Panc1 (cell line): Measurements from ENCODE around the gene MARVELD3.
"Not testable (repeated sequence)": the region's sequence is repeated elsewhere in the genome, so short reads cannot be mapped to it uniquely, and the experiment has no call there.

Experiments used
- POLR2AphosphoS5 ChIP-seq: IDR thresholded peaks from 2 replicates; pipeline ENCODE4 v1.6.1; 2012; ENCODE audit warnings: mild to moderate bottlenecking, low read depth, low read length, moderate library complexity
- REST ChIP-seq, 2 experiments: IDR thresholded peaks; 2 replicates each; pipeline ENCODE4 v1.6.1; 2011 to 2012; ENCODE audit warnings: low read depth in 2 of 2, control low read depth in 1 of 2, low read length in 1 of 2, mild to moderate bottlenecking in 1 of 2, moderate library complexity in 1 of 2; ENCODE audit not compliant: insufficient read depth in 1 of 2
- TCF7L2 ChIP-seq: IDR thresholded peaks from 2 replicates; pipeline ENCODE4 v1.6.1; 2011; ENCODE audit warnings: mild to moderate bottlenecking, low read depth, low read length, inconsistent platforms
- TF ChIP-seq, protein P1 (sequence below): fragments of 450-650 bp; IDR thresholded peaks from 2 replicates; pipeline ENCODE4 v1.5.1; 2017; ENCODE audit warnings: mild to moderate bottlenecking

DNA sequence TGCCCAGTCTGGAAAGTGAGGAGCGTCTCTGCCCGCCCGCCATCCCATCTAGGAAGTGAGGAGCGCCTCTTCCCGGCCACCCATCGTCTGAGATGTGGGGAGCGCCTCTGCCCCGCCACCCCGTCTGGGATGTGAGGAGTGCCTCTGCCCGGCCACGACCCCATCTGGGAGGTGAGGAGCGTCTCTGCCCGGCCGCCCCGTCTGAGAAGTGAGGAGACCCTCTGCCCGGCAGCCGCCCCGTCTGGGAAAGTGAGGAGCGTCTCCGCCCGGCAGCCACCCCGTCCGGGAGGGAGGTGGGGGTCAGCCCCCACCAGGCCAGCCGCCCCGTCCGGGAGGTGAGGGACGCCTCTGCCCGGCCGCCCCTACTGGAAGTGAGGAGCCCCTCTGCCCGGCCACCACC is 36.6 kb upstream of the MARVELD3 start:
- TF ChIP-seq, protein P1, sequence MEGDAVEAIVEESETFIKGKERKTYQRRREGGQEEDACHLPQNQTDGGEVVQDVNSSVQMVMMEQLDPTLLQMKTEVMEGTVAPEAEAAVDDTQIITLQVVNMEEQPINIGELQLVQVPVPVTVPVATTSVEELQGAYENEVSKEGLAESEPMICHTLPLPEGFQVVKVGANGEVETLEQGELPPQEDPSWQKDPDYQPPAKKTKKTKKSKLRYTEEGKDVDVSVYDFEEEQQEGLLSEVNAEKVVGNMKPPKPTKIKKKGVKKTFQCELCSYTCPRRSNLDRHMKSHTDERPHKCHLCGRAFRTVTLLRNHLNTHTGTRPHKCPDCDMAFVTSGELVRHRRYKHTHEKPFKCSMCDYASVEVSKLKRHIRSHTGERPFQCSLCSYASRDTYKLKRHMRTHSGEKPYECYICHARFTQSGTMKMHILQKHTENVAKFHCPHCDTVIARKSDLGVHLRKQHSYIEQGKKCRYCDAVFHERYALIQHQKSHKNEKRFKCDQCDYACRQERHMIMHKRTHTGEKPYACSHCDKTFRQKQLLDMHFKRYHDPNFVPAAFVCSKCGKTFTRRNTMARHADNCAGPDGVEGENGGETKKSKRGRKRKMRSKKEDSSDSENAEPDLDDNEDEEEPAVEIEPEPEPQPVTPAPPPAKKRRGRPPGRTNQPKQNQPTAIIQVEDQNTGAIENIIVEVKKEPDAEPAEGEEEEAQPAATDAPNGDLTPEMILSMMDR, result not testable (repeated sequence)
- TF ChIP-seq POLR2AphosphoS5; REST (IDR thresholded peaks at IDR 0.05; ENCODE audit: insufficient read depth in 1 of 2, low read depth in 2 of 2, low read length in 1 of 2); TCF7L2: not testable (repeated sequence)
